ENCODE data around the gene APLNR.
A peak's percentile ranks its signal among the peaks of the same experiment; 100 is the strongest.
"Not testable (repeated sequence)": the region's sequence is repeated elsewhere in the genome, so short reads cannot be mapped to it uniquely, and the experiment has no call there.

The APLNR gene

GRCh38 chr11:57237204-57237681, at the start of gene APLNR:
Gene APLNR (minus strand): TSS chr11:57237250. CDS start chr11:57237004, 246 bp downstream.
- peak in 3 of 51 donors; percentile 6 to 68 (median 46) for DNase-seq

GRCh38 chr11:57283231-57283990, 46.4 kb upstream of the APLNR start:
- DNase-seq: no peak

GRCh38 chr11:57281546-57281945, 44.5 kb upstream of the APLNR start:
- DNase-seq: not testable (repeated sequence)

GRCh38 chr11:57279116-57279515, 42.1 kb upstream of the APLNR start:
- no peak for DNase-seq

- DNase-seq: no peak
These were observed 41.7 kb upstream of the APLNR start for GRCh38 chr11:57278721-57279095.

GRCh38 chr11:57277845-57278720, 41.0 kb upstream of the APLNR start:
- peak in 42 of 51 donors; percentile 2 to 70 (median 42) for DNase-seq

- no peak for DNase-seq
These were observed 40.1 kb upstream of the APLNR start for GRCh38 chr11:57276971-57277675.

- no peak for DNase-seq
These were observed 39.3 kb upstream of the APLNR start for GRCh38 chr11:57276169-57276970.

- no peak for DNase-seq
These were observed 38.5 kb upstream of the APLNR start for GRCh38 chr11:57275582-57275981.

GRCh38 chr11:57274904-57275498, 38.0 kb upstream of the APLNR start:
- DNase-seq: no peak

- DNase-seq: no peak
These were observed 36.5 kb upstream of the APLNR start for GRCh38 chr11:57273448-57274058.

GRCh38 chr11:57269571-57270021, 32.5 kb upstream of the APLNR start:
- DNase-seq: peak in 1 of 51 donors; percentile 5

- no peak for DNase-seq
These were observed 29.1 kb upstream of the APLNR start for GRCh38 chr11:57266157-57266556.

- no peak for DNase-seq
These were observed 26.3 kb upstream of the APLNR start for GRCh38 chr11:57263351-57263750.

GRCh38 chr11:57262157-57262556, 25.1 kb upstream of the APLNR start:
- DNase-seq: no peak

- no peak for DNase-seq
These were observed 24.1 kb upstream of the APLNR start for GRCh38 chr11:57260937-57261783.

GRCh38 chr11:57256119-57256518, 19.1 kb upstream of the APLNR start:
- no peak for DNase-seq

GRCh38 chr11:57255618-57256017, 18.6 kb upstream of the APLNR start:
- DNase-seq: no peak

GRCh38 chr11:57254631-57255030, 17.6 kb upstream of the APLNR start:
- no peak for DNase-seq

All from hypothalamus (tissue), 51 donors.